Trophoblast cell (in vitro differentiated cells and primary cell): ENCODE measurements around the gene APPL2.

Experiments used
- DNase-seq, 2 donors: peaks; one replicate each; pipeline ENCODE4 v3.0.0-alpha.2; 2016
- H2AFZ ChIP-seq: 2 replicates; pipeline ENCODE4 v1.6.1; 2013; ENCODE audit warnings: low read length, moderate library complexity, mild to moderate bottlenecking; ENCODE audit not compliant: insufficient read depth, poor library complexity
- H2AK5ac ChIP-seq: 2 replicates; pipeline ENCODE4 v1.6.1; 2013; ENCODE audit warnings: mild to moderate bottlenecking, low read length
- H2BK120ac ChIP-seq: 2 replicates; pipeline ENCODE4 v1.6.1; 2013; ENCODE audit warnings: low read length, mild to moderate bottlenecking, moderate library complexity; ENCODE audit not compliant: insufficient read depth, poor library complexity
- H2BK12ac ChIP-seq: 2 replicates; pipeline ENCODE4 v1.6.1; 2013; ENCODE audit warnings: mild to moderate bottlenecking, low read length, moderate library complexity
- H2BK5ac ChIP-seq: 2 replicates; pipeline ENCODE4 v1.6.1; 2013; ENCODE audit warnings: low read length, low read depth, moderate library complexity, mild to moderate bottlenecking; ENCODE audit not compliant: poor library complexity
- H3K14ac ChIP-seq: 2 replicates; pipeline ENCODE4 v1.6.1; 2013; ENCODE audit warnings: mild to moderate bottlenecking, low read length
- H3K18ac ChIP-seq: 2 replicates; pipeline ENCODE4 v1.6.1; 2013; ENCODE audit warnings: mild to moderate bottlenecking, low read length
- H3K23ac ChIP-seq: 2 replicates; pipeline ENCODE4 v1.6.1; 2013; ENCODE audit warnings: low read length
- H3K27ac ChIP-seq: 2 replicates; pipeline ENCODE4 v1.5.1; 2013; ENCODE audit warnings: low read depth, mild to moderate bottlenecking, inconsistent platforms, low read length, moderate library complexity
- H3K27me3 ChIP-seq: 2 replicates; pipeline ENCODE4 v1.6.1; 2013; ENCODE audit warnings: inconsistent platforms, mild to moderate bottlenecking, low read length, moderate library complexity; ENCODE audit not compliant: insufficient read depth
- H3K36me3 ChIP-seq, 2 experiments: 1 replicate in 1 of 2; 2 replicates in 1 of 2; pipeline ENCODE4 v1.6.1; 2013; ENCODE audit warnings: low read length in 2 of 2, mild to moderate bottlenecking in 2 of 2, moderate library complexity in 1 of 2; ENCODE audit not compliant: insufficient read depth in 2 of 2, control insufficient read depth in 1 of 2
- H3K4ac ChIP-seq: 2 replicates; pipeline ENCODE4 v1.6.1; 2013; ENCODE audit warnings: low read depth, mild to moderate bottlenecking, low read length, moderate library complexity
- H3K4me1 ChIP-seq, 2 experiments: 1 replicate in 1 of 2; 2 replicates in 1 of 2; pipeline ENCODE4 v1.6.1; 2013; ENCODE audit warnings: low read length in 2 of 2, mild to moderate bottlenecking in 2 of 2, moderate library complexity in 1 of 2; ENCODE audit not compliant: insufficient read depth in 2 of 2, control insufficient read depth in 1 of 2
- H3K4me2 ChIP-seq: 2 replicates; pipeline ENCODE4 v1.6.1; 2013; ENCODE audit warnings: inconsistent platforms, mild to moderate bottlenecking, low read length, moderate library complexity
- H3K4me3 ChIP-seq: 2 replicates; pipeline ENCODE4 v1.5.1; 2013; ENCODE audit warnings: mild to moderate bottlenecking, low read depth, low read length, inconsistent platforms
- H3K79me1 ChIP-seq: one replicate; pipeline ENCODE4 v1.6.1; 2013; ENCODE audit warnings: low read length
- H3K79me2 ChIP-seq: 2 replicates; pipeline ENCODE4 v1.6.1; 2013; ENCODE audit warnings: low read length, mild to moderate bottlenecking; ENCODE audit not compliant: control insufficient read depth, insufficient read depth, poor library complexity
- H3K9ac ChIP-seq: 2 replicates; pipeline ENCODE4 v1.6.1; 2013; ENCODE audit warnings: mild to moderate bottlenecking, low read length
- H3K9me3 ChIP-seq: 2 replicates; pipeline ENCODE4 v1.6.1; 2013; ENCODE audit warnings: low read depth, mild to moderate bottlenecking, control low read depth, inconsistent platforms, low read length; ENCODE audit not compliant: insufficient read depth
- H4K12ac ChIP-seq: 2 replicates; pipeline ENCODE4 v1.6.1; 2013; ENCODE audit warnings: low read depth, mild to moderate bottlenecking, low read length, moderate library complexity
- H4K8ac ChIP-seq: 2 replicates; pipeline ENCODE4 v1.6.1; 2013; ENCODE audit warnings: low read depth, mild to moderate bottlenecking, low read length, moderate library complexity
- H4K91ac ChIP-seq: one replicate; pipeline ENCODE4 v1.6.1; 2013; ENCODE audit warnings: low read depth, mild to moderate bottlenecking, low read length, moderate library complexity
- WGBS: extraction: QIAGEN DNeasy Blood & Tissue Kit; methylation state at CpG from one replicate; pipeline ENCODE4 v1.1.7; 2013; ENCODE audit warnings: missing lambda C conversion rate; ENCODE audit not compliant: insufficient read length, insufficient coverage; ENCODE audit errors: extremely low coverage; 5-methylcytosine and 5-hydroxymethylcytosine counted together

The APPL2 gene

GRCh38 chr12:105204127-105204526, 31.8 kb downstream of the APPL2 start:
- Histone ChIP-seq H2BK12ac (no peak overlapping the region), H2AFZ (no peak overlapping the region), H3K79me1 (no peaks in the 10 kb centered on the region), H3K23ac (no peak overlapping the region), H3K4me2 (no peak overlapping the region), H3K27me3 (no peaks in the 10 kb centered on the region), H3K27ac (no peak overlapping the region), H4K91ac (no peak overlapping the region), H2BK120ac (no peak overlapping the region), H4K12ac (no peak overlapping the region), H3K9me3 (peaks cover 3% of the 10 kb centered on the region), H3K9ac (no peak overlapping the region), H3K4ac (no peak overlapping the region), H3K18ac (no peak overlapping the region), H3K4me1 (peaks cover 2 to 5% of the 10 kb centered on the region in 2 experiments), H3K79me2 (no peaks in the 10 kb centered on the region), H2BK5ac (no peak overlapping the region), H3K4me3 (no peak overlapping the region), H3K36me3 (peaks cover 30 to 55% of the 10 kb centered on the region in 2 experiments), H4K8ac (no peak overlapping the region), H2AK5ac (no peak overlapping the region), H3K14ac (no peak overlapping the region)
- DNase-seq, result no peak
- no CpG with 5 or more reads among the region's 8 CpGs for WGBS

- no peak overlapping the region for H3K23ac ChIP-seq
- H4K12ac ChIP-seq, result no peak overlapping the region
- no peak overlapping the region for H4K91ac ChIP-seq
- H2AFZ ChIP-seq, result no peak overlapping the region
- H3K27ac ChIP-seq, result no peak overlapping the region
- H2BK5ac ChIP-seq, result no peak overlapping the region
- H3K4me2 ChIP-seq, result no peak overlapping the region
- no peak overlapping the region for H2AK5ac ChIP-seq
- H3K36me3 ChIP-seq, result peaks cover 37 to 69% of the 10 kb centered on the region in 2 experiments
- H3K27me3 ChIP-seq, result no peaks in the 10 kb centered on the region
- no peak overlapping the region for H3K9ac ChIP-seq
- no CpG with 5 or more reads among the region's 6 CpGs for WGBS
- no peak overlapping the region for H3K18ac ChIP-seq
- H3K79me1 ChIP-seq, result no peaks in the 10 kb centered on the region
- H3K4me3 ChIP-seq, result no peak overlapping the region
- no peaks in the 10 kb centered on the region for H3K79me2 ChIP-seq
- peaks cover 0 to 5% of the 10 kb centered on the region in 2 experiments for H3K4me1 ChIP-seq
- no peak overlapping the region for H2BK120ac ChIP-seq
- H2BK12ac ChIP-seq, result no peak overlapping the region
- DNase-seq, result no peak
- no peak overlapping the region for H3K14ac ChIP-seq
- no peak overlapping the region for H3K4ac ChIP-seq
- peaks cover 3% of the 10 kb centered on the region for H3K9me3 ChIP-seq
- no peak overlapping the region for H4K8ac ChIP-seq
These were observed 33.8 kb downstream of the APPL2 start for GRCh38 chr12:105202202-105202601.

DNA sequence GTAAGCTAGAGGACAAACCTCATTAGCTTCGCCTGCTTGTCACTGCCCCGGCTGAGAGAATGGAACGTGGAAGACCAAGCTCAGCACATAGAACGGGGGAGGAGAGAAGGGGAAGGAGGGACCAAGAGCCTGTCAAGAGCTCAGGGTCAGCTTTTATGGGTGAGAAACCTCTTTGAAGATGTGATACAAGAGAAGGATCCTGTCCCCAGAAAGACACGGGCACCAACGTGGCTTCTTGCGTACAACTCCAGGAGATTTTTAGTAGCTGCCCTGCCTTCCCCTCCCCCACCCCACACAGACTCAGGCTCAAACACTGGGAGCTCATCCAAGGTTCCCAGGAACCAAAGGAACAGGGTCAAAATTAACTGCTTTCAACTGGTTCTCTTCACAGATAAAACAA, 34.7 kb downstream of the APPL2 start:
- Histone ChIP-seq H3K9me3 (peaks cover 3% of the 10 kb centered on the region), H4K91ac (no peak overlapping the region), H3K4ac (no peak overlapping the region), H2AFZ (no peak overlapping the region), H3K4me2 (no peak overlapping the region), H2BK120ac (no peak overlapping the region), H2BK5ac (no peak overlapping the region), H3K27ac (no peak overlapping the region), H4K8ac (no peak overlapping the region), H3K18ac (no peak overlapping the region), H3K9ac (no peak overlapping the region), H3K4me3 (no peak overlapping the region), H3K79me2 (no peaks in the 10 kb centered on the region), H3K27me3 (no peaks in the 10 kb centered on the region), H3K23ac (no peak overlapping the region), H2AK5ac (no peak overlapping the region), H3K79me1 (no peaks in the 10 kb centered on the region), H3K4me1 (peaks cover 0 to 5% of the 10 kb centered on the region in 2 experiments), H3K14ac (no peak overlapping the region), H3K36me3 (peaks cover 40 to 67% of the 10 kb centered on the region in 2 experiments), H4K12ac (no peak overlapping the region), H2BK12ac (no peak overlapping the region)
- DNase-seq, result no peak
- WGBS, result no CpG with 5 or more reads among the region's 7 CpGs

DNA sequence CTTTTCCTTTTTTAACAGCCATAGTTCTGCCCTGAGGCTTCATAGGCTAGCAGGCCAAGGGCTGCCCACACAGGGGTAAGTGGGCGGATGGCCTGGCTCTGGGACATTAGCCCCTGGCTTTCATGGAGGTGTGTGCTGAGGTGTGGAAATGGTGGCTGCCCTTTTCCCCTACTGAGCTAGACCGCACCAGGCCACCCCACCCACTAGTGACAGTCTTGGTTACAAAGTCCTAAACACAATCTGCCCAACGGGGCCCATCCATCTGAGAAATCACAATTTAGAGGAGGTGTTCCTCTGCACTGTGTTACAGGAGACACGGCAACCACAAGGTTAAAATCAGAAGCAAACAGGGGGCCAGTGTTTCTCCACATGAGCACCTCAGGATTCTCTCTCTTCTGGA, 35.6 kb downstream of the APPL2 start:
- no CpG with 5 or more reads among the region's 4 CpGs for WGBS
- Histone ChIP-seq H3K79me2 (no peaks in the 10 kb centered on the region), H4K8ac (no peak overlapping the region), H3K27ac (no peak overlapping the region), H2BK5ac (no peak overlapping the region), H4K12ac (no peak overlapping the region), H3K4me1 (peaks cover 0 to 5% of the 10 kb centered on the region in 2 experiments), H3K9me3 (no peaks in the 10 kb centered on the region), H3K36me3 (peaks cover 38 to 63% of the 10 kb centered on the region in 2 experiments), H3K79me1 (no peaks in the 10 kb centered on the region), H3K4me2 (no peak overlapping the region), H3K27me3 (no peaks in the 10 kb centered on the region), H4K91ac (no peak overlapping the region), H3K14ac (no peak overlapping the region), H2AFZ (no peak overlapping the region), H2BK12ac (no peak overlapping the region), H3K4me3 (no peak overlapping the region), H2AK5ac (no peak overlapping the region), H3K18ac (no peak overlapping the region), H3K23ac (no peak overlapping the region), H3K9ac (no peak overlapping the region), H3K4ac (no peak overlapping the region), H2BK120ac (no peak overlapping the region)
- DNase-seq, result no peak
